Measurements from ENCODE around the gene STARD6.
A peak's percentile ranks its signal among the peaks of the same experiment; 100 is the strongest.

Gene STARD6

DNA sequence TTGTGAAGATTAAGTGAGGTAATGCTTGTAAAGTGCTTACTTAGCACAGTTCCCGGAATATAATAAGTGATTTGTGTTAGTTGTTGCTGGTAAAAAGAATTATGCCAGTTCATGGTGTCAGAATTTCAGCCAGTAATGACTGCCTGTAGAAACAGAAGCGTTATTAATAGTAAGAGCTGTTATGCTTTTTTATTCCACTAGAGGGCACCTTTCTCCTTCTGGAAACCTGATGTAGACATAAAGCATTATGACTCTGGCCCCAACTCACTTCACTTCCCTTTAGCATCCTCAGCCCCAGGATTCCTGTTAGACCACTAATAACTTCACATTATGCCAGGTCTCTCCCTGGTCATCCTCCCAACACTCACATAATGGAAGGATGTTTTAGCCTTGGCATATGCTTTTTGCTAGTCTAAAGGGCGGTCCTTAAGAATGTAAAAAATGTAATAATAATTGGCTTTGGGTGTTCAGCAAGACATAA is 34.9 kb upstream of the STARD6 start:
- H3K27me3 ChIP-seq (ENCODE audit: low read depth, low read length): no peaks in the 10 kb centered on the region
- H3K4me3 ChIP-seq (ENCODE audit: low read length): peak overlapping the region; percentile 19
- H3K36me3 ChIP-seq (replicated peaks; ENCODE audit: low read depth, low read length): no peaks in the 10 kb centered on the region
- H4K20me1 ChIP-seq (ENCODE audit: insufficient read depth, low read length): no peaks in the 10 kb centered on the region
- H3K4me1 ChIP-seq (ENCODE audit: low read length): peaks cover 28% of the 10 kb centered on the region
- peak overlapping the region; percentile 59 for H3K4me2 ChIP-seq (ENCODE audit: low read length)
- no peaks in the 10 kb centered on the region for H3K79me2 ChIP-seq (ENCODE audit: low read length)
- no peak for TF ChIP-seq EZH2phosphoT487 (IDR thresholded peaks at IDR 0.05; ENCODE audit: low read depth)
- TF ChIP-seq, protein P1, sequence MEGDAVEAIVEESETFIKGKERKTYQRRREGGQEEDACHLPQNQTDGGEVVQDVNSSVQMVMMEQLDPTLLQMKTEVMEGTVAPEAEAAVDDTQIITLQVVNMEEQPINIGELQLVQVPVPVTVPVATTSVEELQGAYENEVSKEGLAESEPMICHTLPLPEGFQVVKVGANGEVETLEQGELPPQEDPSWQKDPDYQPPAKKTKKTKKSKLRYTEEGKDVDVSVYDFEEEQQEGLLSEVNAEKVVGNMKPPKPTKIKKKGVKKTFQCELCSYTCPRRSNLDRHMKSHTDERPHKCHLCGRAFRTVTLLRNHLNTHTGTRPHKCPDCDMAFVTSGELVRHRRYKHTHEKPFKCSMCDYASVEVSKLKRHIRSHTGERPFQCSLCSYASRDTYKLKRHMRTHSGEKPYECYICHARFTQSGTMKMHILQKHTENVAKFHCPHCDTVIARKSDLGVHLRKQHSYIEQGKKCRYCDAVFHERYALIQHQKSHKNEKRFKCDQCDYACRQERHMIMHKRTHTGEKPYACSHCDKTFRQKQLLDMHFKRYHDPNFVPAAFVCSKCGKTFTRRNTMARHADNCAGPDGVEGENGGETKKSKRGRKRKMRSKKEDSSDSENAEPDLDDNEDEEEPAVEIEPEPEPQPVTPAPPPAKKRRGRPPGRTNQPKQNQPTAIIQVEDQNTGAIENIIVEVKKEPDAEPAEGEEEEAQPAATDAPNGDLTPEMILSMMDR (IDR thresholded peaks at IDR 0.05; ENCODE audit: low read depth, low read length): peak; percentile 97
- H3K9ac ChIP-seq (ENCODE audit: low read length): peak overlapping the region; percentile 20
- H3K9me3 ChIP-seq (ENCODE audit: insufficient read depth, low read length): no peaks in the 10 kb centered on the region
- H2AFZ ChIP-seq (ENCODE audit: low read depth, low read length): peak overlapping the region; percentile 24
- no peak overlapping the region for H3K27ac ChIP-seq (ENCODE audit: low read length)

DNA sequence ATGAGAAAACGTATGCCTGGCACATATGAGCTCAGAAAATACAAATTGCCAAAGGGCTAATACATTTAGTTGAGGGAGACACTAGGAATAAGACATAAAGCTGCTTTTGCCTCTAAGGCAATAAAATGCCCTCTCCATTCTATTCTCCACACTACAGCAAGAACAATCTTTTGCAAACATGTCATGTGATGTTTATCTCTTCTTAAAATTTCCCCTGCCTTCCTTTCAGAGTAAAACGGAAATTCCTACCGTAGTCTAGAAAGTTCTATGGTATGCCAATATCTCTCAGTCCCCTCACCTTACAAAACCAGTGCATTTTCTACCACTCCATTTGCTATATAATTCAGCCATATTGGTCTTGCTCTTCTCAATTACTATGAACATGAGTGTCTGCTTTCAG is 33.2 kb upstream of the STARD6 start:
- Histone ChIP-seq H3K79me2 (ENCODE audit: low read length) (no peaks in the 10 kb centered on the region), H3K4me1 (ENCODE audit: low read length) (peaks cover 20% of the 10 kb centered on the region)

DNA sequence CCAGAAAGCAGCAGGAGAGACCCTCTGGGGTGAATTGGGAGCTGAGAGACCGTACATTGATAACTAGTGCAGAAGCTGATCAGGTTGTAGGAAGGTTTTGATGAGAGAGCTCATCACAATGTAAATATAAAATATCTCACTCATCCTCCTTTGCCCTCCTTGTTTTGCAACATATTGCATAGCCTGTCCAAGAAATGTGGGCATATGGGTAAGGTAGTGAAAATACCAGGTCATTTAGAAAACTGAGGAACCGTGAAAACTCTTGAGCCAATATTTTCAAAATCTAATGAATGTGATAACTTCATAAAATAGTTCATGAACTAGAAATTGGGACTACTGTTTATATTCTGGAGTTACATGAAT is 31.5 kb upstream of the STARD6 start:
- 0 out of 2 replicates have a peak overlapping the region, but pooled peaks have one; percentile 2 for H2AFZ ChIP-seq (ENCODE audit: low read depth, low read length)
- no peaks in the 10 kb centered on the region for H3K79me2 ChIP-seq (ENCODE audit: low read length)
- peaks cover 20% of the 10 kb centered on the region for H3K4me1 ChIP-seq (ENCODE audit: low read length)
- no peaks in the 10 kb centered on the region for H3K27me3 ChIP-seq (ENCODE audit: low read depth, low read length)
- no peaks in the 10 kb centered on the region for H3K9me3 ChIP-seq (ENCODE audit: insufficient read depth, low read length)
- H3K9ac ChIP-seq (ENCODE audit: low read length): no peak overlapping the region
- no peaks in the 10 kb centered on the region for H3K36me3 ChIP-seq (replicated peaks; ENCODE audit: low read depth, low read length)
- H4K20me1 ChIP-seq (ENCODE audit: insufficient read depth, low read length): no peaks in the 10 kb centered on the region
- no peak for TF ChIP-seq EZH2phosphoT487 (IDR thresholded peaks at IDR 0.05; ENCODE audit: low read depth)
- TF ChIP-seq, protein P1 (IDR thresholded peaks at IDR 0.05; ENCODE audit: low read depth, low read length): no peak
- no peak overlapping the region for H3K4me3 ChIP-seq (ENCODE audit: low read length)
- no peak overlapping the region for H3K27ac ChIP-seq (ENCODE audit: low read length)
- H3K4me2 ChIP-seq (ENCODE audit: low read length): peak overlapping the region; percentile 15; the same call in 1 of the 2 replicates

More for the DNA sequence above, 33.2 kb upstream of the STARD6 start:
- Histone ChIP-seq H3K4me3 (ENCODE audit: low read length) (no peak overlapping the region), H3K9ac (ENCODE audit: low read length) (no peak overlapping the region), H3K27ac (ENCODE audit: low read length) (no peak overlapping the region), H3K27me3 (ENCODE audit: low read depth, low read length) (no peaks in the 10 kb centered on the region), H3K9me3 (ENCODE audit: insufficient read depth, low read length) (no peaks in the 10 kb centered on the region), H4K20me1 (ENCODE audit: insufficient read depth, low read length) (no peaks in the 10 kb centered on the region), H2AFZ (ENCODE audit: low read depth, low read length) (no peak overlapping the region), H3K4me2 (ENCODE audit: low read length) (no peak overlapping the region), H3K36me3 (replicated peaks; ENCODE audit: low read depth, low read length) (no peaks in the 10 kb centered on the region)
- TF ChIP-seq EZH2phosphoT487 (IDR thresholded peaks at IDR 0.05; ENCODE audit: low read depth): no peak
- TF ChIP-seq, protein P1 (IDR thresholded peaks at IDR 0.05; ENCODE audit: low read depth, low read length): no peak

DNA sequence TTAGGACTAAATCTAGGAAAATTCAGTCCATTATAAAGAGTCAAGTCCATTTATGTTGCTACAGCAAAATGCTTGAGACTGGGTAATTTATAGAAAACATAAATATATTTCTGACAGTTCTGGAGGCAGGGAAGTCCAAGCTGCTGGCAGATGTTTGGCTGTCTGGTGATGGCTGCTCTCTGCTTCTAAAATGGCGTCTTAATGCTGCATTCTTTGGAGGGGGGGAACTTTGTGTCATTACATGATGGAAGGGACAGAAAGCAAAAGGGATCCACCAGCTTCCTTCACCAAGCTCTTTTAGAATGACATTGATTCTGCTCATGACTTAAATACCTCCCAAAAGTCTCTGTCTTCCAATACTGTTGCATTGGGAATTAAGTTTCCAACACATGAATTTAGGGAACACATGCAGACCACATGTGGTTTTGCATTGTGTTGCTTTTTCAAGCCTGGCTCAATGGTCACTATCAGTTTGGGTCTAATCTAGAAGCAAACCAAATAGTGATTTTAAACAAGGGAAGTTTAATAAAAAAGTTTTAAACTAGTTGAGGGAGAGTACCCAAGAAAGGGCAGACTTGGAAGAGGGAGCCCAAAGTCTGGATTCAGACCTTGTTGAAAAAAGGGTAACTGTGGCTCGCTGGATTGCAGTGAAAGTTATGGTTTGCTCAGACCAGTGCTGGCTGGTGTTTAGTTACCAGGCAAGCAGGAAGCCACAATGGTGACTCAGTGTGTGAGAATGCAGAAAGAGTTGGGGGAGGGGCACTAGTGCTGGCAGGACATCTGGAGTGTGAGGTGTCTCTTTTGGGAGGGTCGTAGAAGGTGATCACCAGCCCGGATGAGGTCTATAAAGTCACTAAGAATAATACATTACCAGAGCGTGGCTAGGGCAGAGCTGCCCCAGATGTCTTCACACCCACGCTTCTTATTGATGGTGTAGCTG is 30.8 kb upstream of the STARD6 start:
- Histone ChIP-seq H3K27ac (ENCODE audit: low read length) (no peak overlapping the region), H4K20me1 (ENCODE audit: insufficient read depth, low read length) (no peaks in the 10 kb centered on the region), H3K27me3 (ENCODE audit: low read depth, low read length) (no peaks in the 10 kb centered on the region), H2AFZ (ENCODE audit: low read depth, low read length) (peak overlapping the region; percentile 2; the same call in 1 of the 2 replicates), H3K36me3 (replicated peaks; ENCODE audit: low read depth, low read length) (no peaks in the 10 kb centered on the region), H3K4me1 (ENCODE audit: low read length) (peaks cover 20% of the 10 kb centered on the region), H3K4me2 (ENCODE audit: low read length) (peak overlapping the region; percentile 15), H3K9ac (ENCODE audit: low read length) (no peak overlapping the region), H3K4me3 (ENCODE audit: low read length) (no peak overlapping the region), H3K79me2 (ENCODE audit: low read length) (no peaks in the 10 kb centered on the region), H3K9me3 (ENCODE audit: insufficient read depth, low read length) (no peaks in the 10 kb centered on the region)
- no peak for TF ChIP-seq EZH2phosphoT487 (IDR thresholded peaks at IDR 0.05; ENCODE audit: low read depth)
- TF ChIP-seq, protein P1 (IDR thresholded peaks at IDR 0.05; ENCODE audit: low read depth, low read length): no peak
